Heart left ventricle (tissue), 13 donors: ENCODE measurements around the gene BTBD16.

ENCODE experiments used
- CTCF ChIP-seq, 12 donors: fragments of 200-600 bp; sonication (generic) in 4 of 12; IDR thresholded peaks; one replicate each; pipeline versions ENCODE4 v1.5.0 to v1.8.0; 2018 to 2022; ENCODE audit warnings: antibody characterized with exemption in 12 of 12, mild to moderate bottlenecking in 5 of 12
- POLR2A ChIP-seq, 2 donors: fragments of 450-650 bp; IDR thresholded peaks; one replicate each; pipeline ENCODE4 v1.6.1; 2017; ENCODE audit warnings: antibody characterized with exemption in 2 of 2, mild to moderate bottlenecking in 2 of 2, moderate library complexity in 2 of 2
- donor health status: ischemic (EF 13 %, LVEDD 7.1; RV severe dilation, severe dysfunction).
- donor health status: DM: no; HTN: yes; CAD: no.
- donor health status: DM: no; HTN: no; CAD: no.
- donor health status: ischemic (EF 25% LVEDD 6.9; RV normal size, moderate dysfunction).
- donor health status: ischemic (EF 25% LVEDD 5.7; RV mildly dilated, moderate dysfunction).
- donor health status: ischemic (EF 35%, LVEDD 5.7; RV mildly dilated, moderate dysfunction).
- donor health status: nonischemic (EF 11% LVEDD 7.7; RV severe dilation, severe dysfunction).
- donor health status: DM: yes; HTN: yes; CAD: no.
- donor health status: PGD.
- donor health status: ischemic (EF 29% LVEDD 5.4; RV normal size, mild dysfunction).
- donor health status: nonischemic (EF 23%, LVEDD 6.1; RV moderate dilation, normal function).

GRCh38 chr10:122252805-122253204, 18.3 kb upstream of the BTBD16 start:
- TF ChIP-seq POLR2A (IDR thresholded peaks at IDR 0.05) (no peak), CTCF (IDR thresholded peaks at IDR 0.05) (no peak)
